ENCODE data around the gene RAD9A. TPM values are rescaled to one million over a fixed set of nuclear protein-coding genes. Genes with fewer than 3 reads are reported as not detected.

RAD9A gene
- total RNA-seq, 4 donors from 2014 or later = 37.0 to 73.4 (median 61.6) TPM

DNA sequence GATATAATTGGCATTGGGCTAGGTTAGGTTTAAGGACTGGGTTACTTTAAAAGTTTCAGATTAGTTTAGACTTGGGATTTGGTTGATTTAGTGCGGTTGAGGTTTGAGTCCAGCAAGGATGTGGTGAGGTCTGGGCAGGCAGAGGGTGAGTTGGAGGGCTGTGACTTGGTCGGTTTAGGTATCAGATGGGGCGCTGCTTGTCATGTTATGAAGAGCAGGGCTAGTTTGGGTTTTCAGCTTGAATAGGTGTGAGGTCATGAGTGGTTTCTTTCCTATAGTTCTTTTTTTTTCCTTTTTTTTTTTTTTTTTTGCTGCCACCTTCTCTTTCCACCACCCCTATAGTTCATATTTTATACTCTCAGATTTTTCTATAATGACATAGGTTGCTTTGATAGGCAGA is 23.2 kb upstream of the RAD9A start:
- Histone ChIP-seq H3K27me3 (no peaks in the 10 kb centered on the region), H3K4me3 (no peak overlapping the region), H3K36me3 (peaks cover 0 to 8% (median 0%) of the 10 kb centered on the region in 3 donors), H3K27ac (peak overlapping the region in 2 of 4 donors; percentile 19 to 80), H3K4me1 (peaks cover 0 to 68% (median 24%) of the 10 kb centered on the region in 4 donors), H3K9me3 (no peaks in the 10 kb centered on the region)
- TF ChIP-seq, protein P1, sequence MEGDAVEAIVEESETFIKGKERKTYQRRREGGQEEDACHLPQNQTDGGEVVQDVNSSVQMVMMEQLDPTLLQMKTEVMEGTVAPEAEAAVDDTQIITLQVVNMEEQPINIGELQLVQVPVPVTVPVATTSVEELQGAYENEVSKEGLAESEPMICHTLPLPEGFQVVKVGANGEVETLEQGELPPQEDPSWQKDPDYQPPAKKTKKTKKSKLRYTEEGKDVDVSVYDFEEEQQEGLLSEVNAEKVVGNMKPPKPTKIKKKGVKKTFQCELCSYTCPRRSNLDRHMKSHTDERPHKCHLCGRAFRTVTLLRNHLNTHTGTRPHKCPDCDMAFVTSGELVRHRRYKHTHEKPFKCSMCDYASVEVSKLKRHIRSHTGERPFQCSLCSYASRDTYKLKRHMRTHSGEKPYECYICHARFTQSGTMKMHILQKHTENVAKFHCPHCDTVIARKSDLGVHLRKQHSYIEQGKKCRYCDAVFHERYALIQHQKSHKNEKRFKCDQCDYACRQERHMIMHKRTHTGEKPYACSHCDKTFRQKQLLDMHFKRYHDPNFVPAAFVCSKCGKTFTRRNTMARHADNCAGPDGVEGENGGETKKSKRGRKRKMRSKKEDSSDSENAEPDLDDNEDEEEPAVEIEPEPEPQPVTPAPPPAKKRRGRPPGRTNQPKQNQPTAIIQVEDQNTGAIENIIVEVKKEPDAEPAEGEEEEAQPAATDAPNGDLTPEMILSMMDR (IDR thresholded peaks at IDR 0.05) = no peak
- TF ChIP-seq POLR2A (IDR thresholded peaks at IDR 0.05) = no peak
- peak in 1 of 3 donors; percentile 51 for DNase-seq

DNA sequence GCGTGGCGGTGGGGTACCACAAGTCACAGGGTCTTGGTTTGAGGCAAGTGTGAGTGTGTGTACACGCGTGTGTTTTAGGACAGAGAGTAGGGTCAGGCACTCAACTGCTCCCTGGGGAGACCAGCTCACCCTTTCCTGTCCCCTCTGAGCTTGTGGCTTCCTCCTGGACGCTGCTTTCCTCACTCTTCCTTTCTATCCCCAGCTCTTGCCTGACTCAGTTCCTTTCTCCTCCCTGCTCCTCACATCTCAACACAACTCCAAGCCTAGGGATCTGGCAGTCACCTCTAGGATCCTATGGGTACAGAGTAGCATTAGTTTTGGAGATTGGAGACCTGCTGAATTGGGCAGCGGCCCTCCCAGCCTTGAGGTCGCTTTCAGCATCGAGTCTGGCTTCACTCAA is 22.5 kb upstream of the RAD9A start:
- DNase-seq = no peak
- no peaks in the 10 kb centered on the region for H3K27me3 ChIP-seq
- H3K36me3 ChIP-seq = peaks cover 0 to 4% (median 0%) of the 10 kb centered on the region in 3 donors
- H3K4me1 ChIP-seq = peaks cover 0 to 75% (median 28%) of the 10 kb centered on the region in 4 donors
- no peak overlapping the region for H3K4me3 ChIP-seq
- peak overlapping the region in 2 of 4 donors; percentile 90 to 95 for H3K27ac ChIP-seq
- H3K9me3 ChIP-seq = no peaks in the 10 kb centered on the region
- TF ChIP-seq, protein P1 (IDR thresholded peaks at IDR 0.05) = no peak

DNA sequence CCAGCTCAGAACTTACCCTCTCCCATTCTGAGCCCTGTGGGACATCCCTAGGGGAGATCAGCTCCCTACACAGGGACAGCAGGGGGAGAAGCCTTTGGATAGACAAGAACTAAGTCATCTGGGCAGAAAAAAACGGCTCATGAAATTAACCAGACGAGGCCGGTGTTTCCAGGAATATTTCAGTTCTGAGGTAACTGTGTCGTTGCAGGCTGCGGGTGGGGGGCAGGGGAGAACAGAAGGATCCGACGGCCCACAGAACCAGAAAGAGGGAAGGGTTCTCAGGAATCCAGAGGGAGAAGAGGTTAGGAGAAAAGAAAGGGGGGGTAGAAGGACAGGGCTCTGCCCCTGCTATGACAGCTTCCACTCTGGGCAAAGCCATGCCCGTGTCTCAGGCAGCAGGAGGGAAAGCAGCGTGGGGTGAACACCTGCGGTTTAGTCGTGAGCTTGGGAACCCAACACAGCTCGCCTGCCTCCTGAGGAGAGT is 21.9 kb upstream of the RAD9A start:
- Histone ChIP-seq H3K9me3 (no peaks in the 10 kb centered on the region), H3K36me3 (peaks cover 0 to 1% (median 0%) of the 10 kb centered on the region in 3 donors), H3K27me3 (no peaks in the 10 kb centered on the region), H3K4me1 (peaks cover 3 to 78% (median 32%) of the 10 kb centered on the region in 4 donors), H3K4me3 (no peak overlapping the region), H3K27ac (peak overlapping the region; percentile 40 to 95 (median 92))
- DNase-seq = no peak
- TF ChIP-seq, protein P1 (IDR thresholded peaks at IDR 0.05) = no peak
- no peak for TF ChIP-seq POLR2A (IDR thresholded peaks at IDR 0.05)

- H3K36me3 ChIP-seq = no peaks in the 10 kb centered on the region
- H3K27me3 ChIP-seq = no peaks in the 10 kb centered on the region
- DNase-seq = no peak
- no peaks in the 10 kb centered on the region for H3K9me3 ChIP-seq
- peaks cover 3 to 78% (median 30%) of the 10 kb centered on the region in 4 donors for H3K4me1 ChIP-seq
- peak overlapping the region in 1 of 4 donors; percentile 18 for H3K4me3 ChIP-seq
- peak overlapping the region; percentile 40 to 95 (median 92) for H3K27ac ChIP-seq
- TF ChIP-seq, protein P1 (IDR thresholded peaks at IDR 0.05) = no peak
- no peak for TF ChIP-seq POLR2A (IDR thresholded peaks at IDR 0.05)
These were observed 21.3 kb upstream of the RAD9A start for GRCh38 chr11:67370351-67371076.

DNA sequence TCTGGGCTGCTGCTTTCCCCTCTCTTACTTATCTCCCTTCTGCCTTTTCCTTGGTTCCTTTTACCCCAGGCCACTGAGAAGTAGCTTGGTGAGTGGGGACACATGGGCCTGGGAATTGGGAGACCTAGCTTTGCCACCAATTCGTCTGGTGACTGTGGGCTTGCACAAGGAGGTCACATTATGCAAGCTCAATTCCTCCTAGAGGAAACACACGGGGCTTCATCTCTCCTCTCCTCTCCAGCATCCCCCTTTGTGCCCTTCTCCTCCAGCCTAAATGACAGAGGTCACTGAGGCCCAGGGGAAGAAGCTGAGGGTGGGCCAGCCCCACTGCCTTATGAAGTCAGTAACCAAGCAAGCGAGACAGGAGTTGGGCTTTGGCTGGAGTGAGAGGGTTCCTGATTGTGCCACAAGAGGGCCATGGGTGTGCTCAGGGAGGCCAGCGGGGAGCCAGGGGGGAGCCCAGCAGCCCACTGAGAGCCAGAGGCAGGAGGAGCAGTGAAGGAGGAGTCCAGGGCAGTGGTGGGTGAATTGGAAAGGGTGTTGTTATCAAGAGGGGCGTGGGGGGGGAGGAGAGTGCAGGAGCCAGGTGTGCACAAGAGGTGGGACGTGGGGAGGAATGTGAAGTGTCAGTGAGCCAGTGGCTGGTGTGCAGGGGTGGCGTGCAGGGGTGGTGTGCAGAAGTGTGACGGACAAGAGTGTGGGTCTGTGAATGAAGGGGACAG is 20.4 kb upstream of the RAD9A start:
- TF ChIP-seq, protein P1 (IDR thresholded peaks at IDR 0.05) = peak; percentile 37 to 58 (median 48)
- TF ChIP-seq POLR2A (IDR thresholded peaks at IDR 0.05) = no peak
- Histone ChIP-seq H3K27me3 (no peaks in the 10 kb centered on the region), H3K4me3 (peak overlapping the region; percentile 79 to 95 (median 89)), H3K4me1 (peaks cover 3 to 71% (median 30%) of the 10 kb centered on the region in 4 donors), H3K27ac (peak overlapping the region; percentile 32 to 95 (median 92)), H3K36me3 (no peaks in the 10 kb centered on the region), H3K9me3 (no peaks in the 10 kb centered on the region)
- DNase-seq = peak in 2 of 3 donors; percentile 62 to 74
